Fibroblast of skin of abdomen (primary cell): ENCODE results near the gene TUT7. TPM values are rescaled to one million over a fixed set of nuclear protein-coding genes. Genes with fewer than 3 reads are reported as not detected.
"Not testable (repeated sequence)": the region's sequence is repeated elsewhere in the genome, so short reads cannot be mapped to it uniquely, and the experiment has no call there.

Experiments
- DNase-seq: peaks from one replicate; pipeline ENCODE4 v3.0.0-alpha.2; 2013
- polyA plus RNA-seq, 2 experiments: library from polyadenylated mRNA; unstranded; fragments of 120-200 nt; gene quantifications; one replicate each; pipeline ENCODE4 v1.2.1, GENCODE V29; 2013; ENCODE audit not compliant: insufficient read length in 2 of 2

TUT7 gene, protein sequence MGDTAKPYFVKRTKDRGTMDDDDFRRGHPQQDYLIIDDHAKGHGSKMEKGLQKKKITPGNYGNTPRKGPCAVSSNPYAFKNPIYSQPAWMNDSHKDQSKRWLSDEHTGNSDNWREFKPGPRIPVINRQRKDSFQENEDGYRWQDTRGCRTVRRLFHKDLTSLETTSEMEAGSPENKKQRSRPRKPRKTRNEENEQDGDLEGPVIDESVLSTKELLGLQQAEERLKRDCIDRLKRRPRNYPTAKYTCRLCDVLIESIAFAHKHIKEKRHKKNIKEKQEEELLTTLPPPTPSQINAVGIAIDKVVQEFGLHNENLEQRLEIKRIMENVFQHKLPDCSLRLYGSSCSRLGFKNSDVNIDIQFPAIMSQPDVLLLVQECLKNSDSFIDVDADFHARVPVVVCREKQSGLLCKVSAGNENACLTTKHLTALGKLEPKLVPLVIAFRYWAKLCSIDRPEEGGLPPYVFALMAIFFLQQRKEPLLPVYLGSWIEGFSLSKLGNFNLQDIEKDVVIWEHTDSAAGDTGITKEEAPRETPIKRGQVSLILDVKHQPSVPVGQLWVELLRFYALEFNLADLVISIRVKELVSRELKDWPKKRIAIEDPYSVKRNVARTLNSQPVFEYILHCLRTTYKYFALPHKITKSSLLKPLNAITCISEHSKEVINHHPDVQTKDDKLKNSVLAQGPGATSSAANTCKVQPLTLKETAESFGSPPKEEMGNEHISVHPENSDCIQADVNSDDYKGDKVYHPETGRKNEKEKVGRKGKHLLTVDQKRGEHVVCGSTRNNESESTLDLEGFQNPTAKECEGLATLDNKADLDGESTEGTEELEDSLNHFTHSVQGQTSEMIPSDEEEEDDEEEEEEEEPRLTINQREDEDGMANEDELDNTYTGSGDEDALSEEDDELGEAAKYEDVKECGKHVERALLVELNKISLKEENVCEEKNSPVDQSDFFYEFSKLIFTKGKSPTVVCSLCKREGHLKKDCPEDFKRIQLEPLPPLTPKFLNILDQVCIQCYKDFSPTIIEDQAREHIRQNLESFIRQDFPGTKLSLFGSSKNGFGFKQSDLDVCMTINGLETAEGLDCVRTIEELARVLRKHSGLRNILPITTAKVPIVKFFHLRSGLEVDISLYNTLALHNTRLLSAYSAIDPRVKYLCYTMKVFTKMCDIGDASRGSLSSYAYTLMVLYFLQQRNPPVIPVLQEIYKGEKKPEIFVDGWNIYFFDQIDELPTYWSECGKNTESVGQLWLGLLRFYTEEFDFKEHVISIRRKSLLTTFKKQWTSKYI (N-terminal part only)
- polyA plus RNA-seq (2013, experiment 1 of 2; ENCODE audit: insufficient read length), result 15.4 TPM
- polyA plus RNA-seq (2013, experiment 2 of 2; ENCODE audit: insufficient read length), result 13.3 TPM

DNA sequence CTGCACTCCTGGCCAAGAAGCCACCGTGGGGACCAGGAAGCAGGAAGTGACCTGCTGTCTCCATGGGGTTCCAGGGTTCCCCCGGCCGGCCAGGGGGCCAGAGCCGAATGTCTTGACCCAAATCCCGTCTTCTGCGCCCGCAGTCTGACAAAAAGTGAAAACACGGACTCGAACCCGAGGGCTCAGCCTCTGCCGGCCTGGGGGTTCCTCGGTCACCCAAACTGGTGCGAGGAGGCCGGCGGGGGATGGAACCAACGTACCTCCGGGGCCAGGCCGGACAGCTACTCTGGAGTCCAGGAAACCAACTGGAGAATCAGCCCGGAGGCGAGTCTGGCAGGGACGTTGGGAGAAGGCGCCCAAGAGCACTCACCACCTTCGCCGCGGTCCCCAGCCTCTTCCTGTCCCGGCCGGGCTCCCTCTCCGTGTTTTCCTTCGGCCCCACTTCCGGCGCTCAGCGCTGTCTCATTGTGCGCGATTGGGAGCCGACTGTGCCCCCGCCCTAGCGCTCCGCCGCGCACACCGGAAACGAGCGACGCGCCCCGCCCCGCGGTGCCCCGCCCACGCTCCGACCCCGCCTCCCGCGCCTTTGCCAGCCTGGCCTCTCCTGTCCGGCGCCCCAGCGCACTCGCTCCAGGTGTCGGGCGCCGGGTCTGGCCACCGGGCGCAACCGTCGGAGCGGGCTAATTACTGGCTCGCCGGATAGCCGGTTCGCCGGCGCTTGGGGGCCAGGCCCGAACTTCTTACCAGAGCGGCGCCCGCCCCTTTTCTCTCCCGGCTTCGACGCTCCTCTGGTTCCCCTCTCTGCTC is at the start of gene TUT7:
TSS of gene TUT7 (minus strand) at position 400 of the 807 bp plus-strand sequence. CDS start 1,211 bp downstream, outside the sequence.
- DNase-seq, result peak; percentile 95

DNA sequence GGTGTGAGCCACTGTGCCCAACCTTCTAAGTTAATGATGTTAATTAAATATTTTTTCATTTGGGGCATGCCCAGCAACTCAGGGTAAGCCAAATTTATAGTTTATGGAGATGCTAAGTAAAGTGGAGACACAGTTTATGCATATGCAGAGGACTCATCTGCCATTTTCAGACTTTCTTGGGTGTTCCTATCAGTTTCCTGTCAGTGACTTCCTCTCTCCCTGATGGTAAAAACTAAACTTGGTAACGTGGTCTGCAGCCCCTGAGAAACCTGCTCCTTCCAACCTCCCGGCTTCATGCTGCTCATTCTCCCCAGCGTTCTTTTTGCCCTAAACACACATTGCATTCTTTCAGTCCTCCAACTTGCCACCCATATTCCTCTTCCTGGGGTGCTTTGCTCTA is 48.4 kb upstream of the TUT7 start:
- DNase-seq, result no peak

DNA sequence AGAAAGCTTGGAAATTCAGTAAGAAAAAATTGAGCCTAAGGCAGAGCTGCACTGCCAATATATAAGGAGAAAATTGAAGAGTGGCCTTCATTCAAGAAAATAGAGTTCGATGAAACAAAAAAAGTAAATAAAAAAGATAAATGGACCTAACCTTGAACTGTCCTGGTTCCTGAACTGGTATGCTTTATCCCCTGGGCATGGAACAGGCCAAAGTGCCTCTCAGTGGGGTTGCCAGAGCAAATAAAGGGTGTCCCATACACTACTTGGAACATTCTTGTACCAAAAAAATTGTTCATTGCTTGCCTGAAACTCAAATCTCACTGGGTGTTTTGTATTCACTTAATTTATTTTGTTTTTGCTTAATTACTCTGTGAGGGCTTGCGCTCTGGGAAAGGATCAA is 42.2 kb upstream of the TUT7 start:
- DNase-seq, result no peak

DNA sequence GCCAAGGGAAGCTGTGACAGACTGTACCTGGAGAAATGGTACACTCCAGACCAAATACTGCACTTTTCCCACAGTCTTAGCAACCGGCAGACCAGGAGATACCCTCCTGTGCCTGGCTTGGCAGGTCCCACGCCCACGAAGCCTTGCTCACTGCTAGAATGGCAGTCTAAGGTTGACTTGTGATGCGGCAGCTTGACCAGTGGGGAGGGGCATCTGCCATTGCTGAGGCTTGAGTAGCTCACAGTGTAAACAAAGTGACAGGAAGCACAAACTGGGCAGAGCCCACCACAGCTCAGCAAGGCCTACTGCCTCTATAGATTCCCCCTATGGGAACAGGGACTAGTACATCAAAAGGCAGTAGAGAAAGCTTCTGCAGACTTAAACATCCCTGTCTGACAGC is 36.0 kb upstream of the TUT7 start:
- DNase-seq, result not testable (repeated sequence)

DNA sequence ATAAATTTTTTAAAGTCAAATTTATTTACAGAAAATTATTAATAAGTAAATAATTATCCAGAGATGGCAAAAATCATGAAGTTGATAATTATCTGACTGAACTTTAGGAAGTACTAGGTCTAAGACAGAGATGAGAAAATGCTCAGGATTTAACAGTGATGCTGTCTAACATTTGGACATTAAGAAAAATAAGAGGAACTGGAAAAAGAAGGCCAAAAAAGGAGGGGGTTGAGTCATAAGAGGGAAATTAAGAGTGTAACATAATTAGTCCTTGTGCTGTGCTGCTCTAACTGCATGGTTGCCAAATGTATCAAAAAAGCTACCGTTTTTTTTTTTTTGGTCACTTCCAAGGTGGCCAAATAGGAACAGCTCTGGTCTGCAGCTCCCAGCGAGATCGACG is 35.4 kb upstream of the TUT7 start:
- DNase-seq, result no peak

DNA sequence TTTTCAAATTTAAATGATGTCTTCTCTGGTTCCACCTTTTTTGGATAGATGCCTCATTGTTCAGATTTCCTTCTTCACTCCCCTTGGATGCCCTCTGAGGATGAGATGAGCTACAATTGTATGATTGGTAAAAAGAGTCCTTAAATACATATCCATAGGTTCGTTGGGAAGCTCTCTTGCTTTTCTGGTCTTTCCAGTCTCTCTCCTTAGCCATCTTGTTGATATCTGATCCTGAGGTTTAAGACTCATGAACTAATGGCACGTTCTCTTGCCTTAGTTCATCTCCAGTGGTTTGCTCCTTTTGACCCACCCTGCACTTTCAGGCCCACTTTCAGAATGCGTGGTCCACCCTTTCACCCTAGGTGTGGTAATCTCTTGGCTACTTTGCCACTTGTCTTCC is 33.2 kb upstream of the TUT7 start:
- DNase-seq, result no peak

DNA sequence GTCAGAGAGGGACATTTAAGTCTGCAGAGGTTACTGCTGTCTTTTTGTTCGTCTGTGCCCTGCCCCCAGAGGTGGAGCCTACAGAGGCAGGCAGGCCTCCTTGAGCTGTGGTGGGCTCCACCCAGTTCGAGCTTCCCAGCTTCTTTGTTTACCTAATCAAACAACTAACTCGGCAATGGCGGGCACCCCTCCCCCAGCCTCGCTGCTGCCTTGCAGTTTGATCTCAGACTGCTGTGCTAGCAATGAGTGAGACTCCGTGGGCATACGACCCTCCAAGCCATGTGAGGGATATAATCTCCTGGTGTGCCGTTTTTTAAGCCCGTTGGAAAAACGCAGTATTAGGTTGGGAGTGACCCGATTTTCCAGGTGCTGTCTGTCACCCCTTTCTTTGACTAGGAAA is 28.8 kb upstream of the TUT7 start:
- not testable (repeated sequence) for DNase-seq

DNA sequence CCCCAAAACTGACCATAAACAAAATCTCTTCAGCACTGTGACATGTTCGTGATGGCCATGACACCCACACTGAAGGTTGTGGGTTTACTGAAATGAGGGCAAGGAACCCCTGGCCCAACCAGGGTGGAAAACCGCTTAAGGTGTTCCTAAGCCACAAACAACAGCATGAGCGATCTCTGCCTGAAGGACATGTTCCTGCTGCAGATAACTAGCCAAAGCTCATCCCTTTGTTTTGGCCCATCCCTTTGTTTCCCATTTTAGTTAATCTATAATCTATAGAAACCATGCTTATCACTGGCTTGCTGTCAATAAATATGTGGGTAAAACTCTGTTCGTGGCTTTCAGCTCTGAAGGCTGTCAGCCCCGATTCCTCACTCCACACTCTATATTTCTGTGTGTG is 21.8 kb upstream of the TUT7 start:
- DNase-seq, result no peak

DNA sequence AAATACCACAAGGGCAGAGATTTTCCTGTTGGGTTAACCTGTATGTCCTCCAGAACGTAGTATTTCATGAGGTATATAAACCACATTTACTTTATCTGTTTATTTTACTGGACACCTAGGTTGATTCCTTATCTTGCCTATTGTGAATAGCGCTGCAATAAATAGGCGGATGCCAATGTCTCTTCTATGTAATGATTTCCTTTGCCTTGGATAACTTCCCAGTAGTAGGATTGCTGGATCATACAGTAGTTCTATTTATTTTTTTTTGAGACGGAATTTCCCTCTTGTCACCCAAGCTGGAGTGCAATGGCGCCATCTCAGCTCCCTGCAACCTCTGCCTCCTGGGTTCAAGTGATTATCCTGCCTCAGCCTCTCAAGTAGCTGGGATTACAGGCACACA is 15.6 kb upstream of the TUT7 start:
- no peak for DNase-seq

DNA sequence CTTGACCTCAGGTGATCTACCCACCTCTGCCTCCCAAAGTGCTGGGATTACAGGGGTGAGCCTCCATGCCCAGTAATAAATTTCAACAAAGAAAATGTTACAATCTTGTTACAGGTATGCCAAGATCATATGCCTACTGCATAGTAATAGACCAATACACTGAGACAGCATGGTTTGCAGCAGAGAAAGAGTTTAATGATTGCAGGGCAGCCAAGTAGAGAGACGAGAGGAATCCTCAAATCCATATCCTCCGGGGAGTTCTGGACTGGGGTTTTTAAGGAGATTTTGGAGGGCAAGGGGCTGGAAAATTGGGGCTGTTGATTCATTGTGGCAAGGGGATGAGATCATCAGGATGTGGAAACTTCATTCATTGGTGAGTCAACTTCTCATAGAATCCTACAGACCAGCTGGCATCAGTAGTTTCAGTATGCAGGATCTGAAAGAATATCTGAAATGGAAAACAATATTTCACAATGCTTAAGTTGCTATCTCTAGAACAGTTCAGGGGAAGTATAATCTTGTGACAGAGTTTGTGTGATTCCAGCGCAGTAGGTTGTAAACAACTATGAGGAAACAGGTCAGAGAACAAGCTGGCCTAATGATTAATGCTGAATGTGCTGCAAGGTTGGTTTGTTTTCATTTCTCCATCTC is 14.8 kb upstream of the TUT7 start:
- DNase-seq, result peak; percentile 25

DNA sequence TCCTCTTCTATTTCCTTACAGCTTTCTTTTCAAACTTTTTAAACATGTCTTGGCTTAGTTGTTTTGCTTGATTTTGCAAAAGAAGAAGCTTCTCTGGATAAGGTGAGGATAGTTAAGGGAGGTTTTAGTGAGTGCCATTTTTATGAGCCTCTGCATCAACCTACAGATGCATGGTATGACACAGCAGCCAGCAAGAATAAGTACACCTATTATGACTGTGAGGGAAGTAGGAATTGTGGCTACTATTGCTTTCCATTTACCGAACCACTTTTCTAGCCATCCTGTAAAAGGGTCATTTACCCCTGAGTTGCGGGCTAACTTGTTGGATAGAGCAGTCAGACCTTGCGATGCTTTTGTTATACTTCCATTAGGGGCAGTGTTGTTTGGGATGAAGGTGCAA is 7.0 kb upstream of the TUT7 start:
- DNase-seq, result no peak

DNA sequence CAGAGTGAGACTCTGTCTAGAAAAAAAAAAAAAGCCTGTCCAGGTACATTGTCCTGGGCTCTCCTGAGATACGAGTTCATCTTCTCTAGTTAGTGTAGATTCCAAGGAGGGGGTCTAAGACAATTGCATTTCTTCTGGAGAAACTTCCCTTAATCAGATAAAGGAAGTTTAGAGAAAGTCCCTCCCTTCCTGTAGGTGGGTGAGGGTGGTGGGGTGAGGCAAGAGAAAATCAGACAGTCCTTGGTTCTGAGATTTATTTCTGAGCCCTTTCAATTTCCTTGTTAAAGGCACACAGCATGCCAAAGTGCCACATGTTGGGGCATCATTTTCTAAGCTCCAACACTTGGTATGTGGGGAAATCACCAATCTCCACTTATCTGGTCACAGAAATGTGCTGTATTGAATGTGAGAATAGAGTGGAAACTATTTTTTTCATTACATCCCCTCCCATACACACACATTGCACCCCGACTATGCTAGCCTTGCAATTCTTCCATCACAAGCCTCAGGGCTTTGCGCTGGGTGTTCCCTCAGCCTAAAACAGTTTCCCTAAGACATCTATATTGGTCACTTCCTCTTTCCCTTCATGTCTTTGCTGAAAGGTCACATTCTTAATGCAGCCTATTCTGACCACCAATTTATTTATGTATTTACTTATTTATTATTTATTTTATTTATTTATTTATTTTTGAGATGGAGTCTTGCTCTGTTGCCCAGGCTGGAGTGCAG is 5.1 kb upstream of the TUT7 start:
- no peak for DNase-seq

DNA sequence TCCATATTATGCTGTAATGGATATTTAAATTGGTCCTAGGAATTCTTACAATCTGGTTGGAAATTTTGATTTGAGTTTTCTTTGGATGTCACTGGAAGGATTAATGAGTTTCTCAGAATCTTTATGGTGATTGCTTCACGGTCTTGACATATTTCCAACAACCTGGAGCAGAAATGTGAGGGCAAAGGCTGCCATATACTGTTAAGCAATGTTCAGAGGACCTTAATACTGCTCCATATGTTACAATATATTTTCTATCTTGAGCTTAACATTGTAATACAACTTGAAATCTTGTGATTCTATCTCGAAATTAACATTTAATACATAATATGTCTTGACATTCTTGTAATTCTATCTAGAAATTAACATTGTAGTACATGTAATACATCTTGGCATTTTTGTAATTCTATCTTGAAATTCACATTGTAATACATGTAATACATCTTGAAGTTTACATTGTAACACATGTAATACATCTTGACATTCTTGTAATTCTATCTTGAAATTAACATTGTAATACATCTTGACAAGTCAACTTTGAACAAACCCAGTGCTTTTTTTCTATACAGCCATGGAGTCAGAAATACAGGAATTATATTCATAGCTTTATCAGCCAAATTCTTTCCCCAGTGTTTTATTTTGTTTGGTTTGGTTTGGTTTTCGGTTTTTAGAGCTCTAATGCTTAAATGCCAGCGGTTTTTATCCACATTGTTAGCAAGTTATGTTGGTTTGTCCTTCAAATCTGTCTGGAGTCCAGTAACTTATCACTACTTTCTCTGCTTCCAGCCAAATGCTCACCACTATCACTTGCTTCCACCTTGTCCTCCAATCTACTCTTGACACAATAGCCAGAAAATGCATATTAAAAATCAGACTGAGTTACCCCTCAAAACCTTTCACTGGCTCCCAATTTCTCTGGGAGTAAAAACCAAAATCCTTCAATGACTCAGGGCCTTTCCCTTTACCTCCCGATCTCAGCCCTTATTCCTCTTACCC is 3.0 kb upstream of the TUT7 start:
- no peak for DNase-seq

DNA sequence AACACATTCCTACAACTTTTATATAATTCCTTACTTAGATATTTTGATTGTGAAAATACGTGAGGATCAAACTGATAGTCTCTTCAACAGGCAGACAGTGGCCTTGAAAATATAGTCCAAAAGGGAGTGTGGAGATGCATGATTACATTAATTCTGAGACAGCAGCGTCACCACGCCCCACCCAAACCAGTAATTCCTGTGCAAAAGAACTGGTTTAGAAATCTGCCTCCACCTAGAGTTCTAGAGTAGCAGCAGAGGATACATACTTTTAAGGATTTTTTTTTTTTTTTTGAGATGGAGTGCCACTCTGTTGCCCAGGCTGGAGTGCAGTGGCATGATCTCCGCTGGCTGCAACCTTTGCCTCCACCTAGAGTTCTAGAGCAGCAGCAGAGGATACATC is 1.6 kb upstream of the TUT7 start:
- DNase-seq, result no peak

DNA sequence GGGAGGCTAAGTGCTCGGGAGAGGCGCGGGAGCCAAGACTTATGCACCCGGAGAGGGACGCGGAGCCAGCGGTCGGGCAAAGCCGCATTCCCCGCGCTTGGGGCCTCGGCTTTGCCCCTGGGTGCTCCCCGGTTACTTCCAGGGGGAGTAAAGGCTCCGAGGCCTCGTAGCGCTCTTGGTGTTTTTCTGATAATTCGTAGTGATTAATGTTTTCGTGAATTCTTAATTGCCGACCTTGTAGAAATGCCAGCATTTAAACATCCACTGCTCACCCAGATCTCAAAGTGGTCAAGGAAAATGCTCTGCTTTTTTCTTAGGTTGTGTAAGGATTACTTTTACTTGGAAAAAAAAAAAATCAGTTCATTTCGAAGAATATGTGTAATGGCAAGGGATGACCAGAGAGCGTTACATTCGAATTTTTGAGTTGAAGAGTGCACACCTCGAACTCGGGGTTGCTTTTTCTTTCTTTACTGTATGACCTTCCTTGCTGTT is 654 bp upstream of the TUT7 start:
- peak; percentile 11 for DNase-seq

DNA sequence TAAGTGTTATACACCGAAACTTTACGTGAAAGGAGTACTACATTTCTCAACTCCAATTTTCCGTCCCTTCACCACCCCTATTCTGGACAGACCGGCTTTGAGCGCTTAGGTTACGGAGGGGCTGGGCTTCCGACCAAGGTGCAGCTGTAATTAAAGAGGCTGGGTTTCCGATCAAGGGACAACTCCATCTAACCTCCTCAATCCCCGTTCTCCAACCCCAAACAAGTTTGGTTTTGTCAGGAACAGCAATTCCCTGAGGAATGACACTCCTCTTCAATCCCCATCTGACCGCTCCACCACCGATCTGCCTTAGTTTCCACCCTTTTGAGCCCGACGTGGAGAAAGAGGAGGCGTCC is 577 bp downstream of the TUT7 start:
- no peak for DNase-seq

DNA sequence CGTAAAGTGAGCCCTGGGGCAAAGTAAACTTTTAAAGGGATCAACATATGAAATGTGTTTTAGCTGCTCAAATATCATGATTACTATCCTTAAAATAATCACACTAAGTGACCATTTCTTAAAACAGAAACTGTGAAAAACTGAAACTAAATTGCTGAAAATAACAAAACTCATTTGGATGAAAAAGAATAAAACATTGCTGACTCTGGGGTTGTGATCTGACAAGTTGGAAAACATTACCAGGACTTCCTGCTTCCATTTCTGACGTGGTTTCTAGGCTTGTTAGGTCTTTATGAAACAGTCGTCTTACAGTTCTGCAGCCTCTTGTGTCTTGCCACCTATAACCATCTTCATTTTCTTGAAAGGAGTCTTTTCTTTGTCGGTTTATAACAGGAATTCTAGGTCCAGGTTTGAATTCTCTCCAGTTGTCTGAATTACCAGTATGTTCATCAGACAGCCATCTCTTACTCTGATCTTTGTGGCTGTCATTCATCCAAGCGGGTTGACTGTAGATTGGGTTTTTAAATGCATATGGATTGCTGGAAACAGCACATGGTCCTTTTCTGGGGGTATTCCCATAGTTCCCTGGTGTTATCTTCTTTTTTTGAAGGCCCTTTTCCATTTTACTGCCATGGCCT is 1.7 kb downstream of the TUT7 start:
- DNase-seq, result no peak

DNA sequence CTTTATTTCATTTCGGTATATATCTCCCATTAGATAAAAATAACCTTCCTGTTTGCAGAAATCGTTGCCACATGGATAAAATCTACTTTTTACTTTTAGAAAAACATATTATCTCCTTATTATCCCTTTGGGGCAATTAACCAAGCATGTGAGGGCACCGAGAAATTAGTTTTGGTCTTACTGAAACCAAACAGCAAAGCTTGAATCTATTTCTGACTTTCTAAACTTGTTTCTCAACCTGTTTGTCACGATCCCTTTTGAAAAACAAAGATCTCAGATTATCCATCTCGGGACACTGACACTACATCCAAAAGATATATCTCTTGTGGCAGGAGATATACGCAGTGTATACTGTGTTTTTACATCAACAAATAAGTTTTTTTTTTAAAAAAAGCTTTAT is 2.3 kb downstream of the TUT7 start:
- no peak for DNase-seq
